ENCODE measurements around the gene SPHK1.

DNA sequence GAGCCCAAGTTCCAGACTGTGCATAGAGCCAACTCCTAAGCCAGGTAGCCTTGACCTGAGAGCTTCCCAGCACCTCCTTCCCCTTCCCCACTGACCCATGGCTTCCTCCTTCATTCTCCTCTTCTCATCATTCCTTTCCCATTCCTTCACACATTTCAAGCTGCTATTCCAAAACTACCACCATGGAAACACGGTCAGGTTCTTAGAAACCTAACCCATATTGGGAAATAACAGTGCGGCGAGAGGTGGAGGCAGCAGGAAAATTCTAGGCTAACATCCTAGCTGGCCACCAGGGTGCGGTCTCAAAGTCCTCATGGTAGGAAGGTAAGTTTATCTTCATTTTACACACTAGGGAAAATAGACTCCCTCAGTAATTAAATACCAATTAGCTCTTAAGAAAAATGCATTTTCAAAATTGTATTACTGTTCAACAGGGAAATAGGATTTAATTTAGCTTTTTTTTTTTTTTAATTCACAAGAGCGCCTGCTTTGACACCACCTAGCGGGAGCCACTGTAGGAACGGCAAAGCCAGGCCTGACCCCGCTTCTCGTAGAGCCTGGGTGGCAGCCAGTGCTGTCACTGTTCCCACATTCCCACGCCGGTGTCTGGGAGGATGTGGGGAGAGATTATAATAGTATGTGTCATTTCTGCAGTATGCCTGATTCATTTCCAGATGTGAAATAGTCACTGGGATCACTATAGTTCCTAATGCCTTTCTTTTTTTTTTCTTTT, 14.0 kb upstream of the SPHK1 start:
- TF ChIP-seq RARB (CRISPR knock-in tag; IDR thresholded peaks at IDR 0.05) (no peak), TCF4 (CRISPR knock-in tag; IDR thresholded peaks at IDR 0.05; ENCODE audit: borderline replicate concordance) (no peak)

All from SK-N-SH treated with all-trans-retinoic acid at 6 μM for 48 hours (cell line).